Right lobe of liver (tissue), 6 donors: ENCODE measurements around the gene NPPB. TPM values are rescaled to one million over a fixed set of nuclear protein-coding genes. Genes with fewer than 3 reads are reported as not detected.

Experiments
- ATAC-seq, 4 donors: fragments of 200-7000 bp; cut with Tn5 transposase; one replicate each; pipeline ENCODE4 v1.9.1; 2020; ENCODE audit warnings: mild to moderate bottlenecking in 4 of 4, moderate library complexity in 4 of 4
- DNase-seq, 3 donors: peaks; one replicate each; pipeline ENCODE4 v3.0.0-alpha.2; 2020
- H3K27ac ChIP-seq, 3 donors: fragments of 200-600 bp; one replicate each; pipeline ENCODE4 v1.8.0; 2022
- H3K27me3 ChIP-seq, 2 donors: fragments of 200-600 bp; one replicate each; pipeline ENCODE4 v1.8.0; 2022
- H3K36me3 ChIP-seq, 4 donors: fragments of 200-600 bp; sonication (generic) in 1 of 4; one replicate each; pipeline versions ENCODE4 v1.5.1 to v1.8.0; 2017 to 2022; ENCODE audit warnings: control low read depth in 1 of 4
- H3K4me1 ChIP-seq, 4 donors: fragments of 200-600 bp; sonication (generic) in 1 of 4; one replicate each; pipeline versions ENCODE4 v1.5.1 to v1.8.0; 2017 to 2022; ENCODE audit warnings: control low read depth in 1 of 4
- H3K4me3 ChIP-seq, 3 donors: fragments of 200-600 bp; one replicate each; pipeline ENCODE4 v1.8.0; 2022
- H3K9me3 ChIP-seq, 4 donors: fragments of 200-600 bp; sonication (generic) in 1 of 4; one replicate each; pipeline versions ENCODE4 v1.5.1 to v1.8.0; 2017 to 2022; ENCODE audit warnings: control low read depth in 1 of 4
- POLR2A ChIP-seq: fragments of 450-650 bp; IDR thresholded peaks from one replicate; pipeline ENCODE4 v1.6.1; 2017; ENCODE audit warnings: antibody characterized with exemption, mild to moderate bottlenecking
- WGBS: methylation state at CpG from one replicate; pipeline ENCODE4 v1.1.6; 2018; ENCODE audit warnings: low coverage, low lambda C conversion rate; ENCODE audit not compliant: insufficient coverage; ENCODE audit errors: missing lambda C conversion rate; 5-methylcytosine and 5-hydroxymethylcytosine counted together
- intact Hi-C, 2 donors: fragments of 100-400 bp; cut with DNase I; formaldehyde crosslinking; loops; one replicate each; pipeline versions ENCODE4 v1.11.2 to v1.14.1; 2022
- total RNA-seq, 6 experiments: library from RNA; depleted of rRNA in 2 of 6; stranded (reverse); fragments of >200 nt in 2 of 6; fragmentation: NEBNext Ultra II Directional in 3 of 6; extraction: Animal tissue kit (Norgen Biotek cat#: 25700) in 3 of 6; gene quantifications; one replicate each; pipeline versions ENCODE4 v1.1.0 to v1.2.4, GENCODE V29; 2016 to 2023
- TF ChIP-seq, protein P1 (sequence below), 4 donors: fragments of 200-600 bp in 3 of 4; fragments of 450-650 bp in 1 of 4; IDR thresholded peaks; one replicate each; pipeline versions ENCODE4 v1.5.1 to v1.8.0; 2016 to 2022; ENCODE audit warnings: antibody characterized with exemption in 4 of 4, mild to moderate bottlenecking in 2 of 4
- donor health status: DM: no; HTN: yes; CAD: no.
- donor health status: DM: no; HTN: no; CAD: no.
- donor health status: DM: no; HTN: no; CAD: no.
- donor health status: DM: no; HTN: yes; CAD: no.
- donor health status: DM: no; HTN: yes; CAD: no.

Gene NPPB
- total RNA-seq, 6 experiments from 2014 or later: 0.44 TPM; not detected in 5

DNA sequence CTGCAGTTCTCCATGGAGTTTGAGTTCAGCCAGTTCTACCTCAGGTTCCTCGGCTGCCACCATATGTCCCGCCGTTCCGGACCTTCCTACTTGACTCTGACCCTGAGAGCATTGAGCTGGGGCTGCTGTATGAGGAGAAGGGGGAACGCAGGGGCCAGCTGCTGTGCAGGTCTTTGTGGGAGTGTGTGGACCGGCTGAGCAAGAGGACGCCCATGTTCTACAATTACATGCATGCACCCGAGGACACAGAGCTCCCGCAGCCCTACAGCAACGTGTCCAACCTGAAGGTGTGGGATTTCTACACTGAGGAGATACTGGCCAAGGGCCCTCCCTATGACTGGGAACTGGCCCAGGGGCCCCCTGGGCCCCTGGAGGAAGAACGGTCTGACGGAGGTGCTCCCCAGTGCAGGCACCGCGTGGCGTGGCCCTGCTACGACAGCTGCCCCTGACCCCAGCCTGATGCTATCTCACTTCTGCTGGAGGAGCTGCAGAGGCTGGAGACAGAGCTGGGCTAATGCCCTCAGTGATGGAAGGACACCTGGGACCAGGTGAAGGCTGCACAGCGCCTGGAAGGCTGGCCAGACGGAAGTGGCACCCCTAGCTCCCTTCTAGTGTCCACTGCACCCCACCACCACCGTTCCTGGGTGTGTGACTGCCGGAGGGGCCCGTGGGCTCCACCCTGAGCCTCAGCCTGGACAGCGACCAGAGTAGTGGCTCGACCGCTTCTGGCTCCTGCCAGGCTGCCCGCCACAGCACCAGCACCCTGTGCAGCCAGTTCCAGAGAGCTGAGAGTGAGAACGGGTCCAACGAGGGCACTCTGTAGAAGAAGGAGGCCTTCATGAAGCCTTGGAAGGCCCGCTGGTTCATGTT lies 20.8 kb upstream of the NPPB start:
- WGBS: 80% methylated on average over 2 of the region's 28 CpGs
- TF ChIP-seq, protein P1, sequence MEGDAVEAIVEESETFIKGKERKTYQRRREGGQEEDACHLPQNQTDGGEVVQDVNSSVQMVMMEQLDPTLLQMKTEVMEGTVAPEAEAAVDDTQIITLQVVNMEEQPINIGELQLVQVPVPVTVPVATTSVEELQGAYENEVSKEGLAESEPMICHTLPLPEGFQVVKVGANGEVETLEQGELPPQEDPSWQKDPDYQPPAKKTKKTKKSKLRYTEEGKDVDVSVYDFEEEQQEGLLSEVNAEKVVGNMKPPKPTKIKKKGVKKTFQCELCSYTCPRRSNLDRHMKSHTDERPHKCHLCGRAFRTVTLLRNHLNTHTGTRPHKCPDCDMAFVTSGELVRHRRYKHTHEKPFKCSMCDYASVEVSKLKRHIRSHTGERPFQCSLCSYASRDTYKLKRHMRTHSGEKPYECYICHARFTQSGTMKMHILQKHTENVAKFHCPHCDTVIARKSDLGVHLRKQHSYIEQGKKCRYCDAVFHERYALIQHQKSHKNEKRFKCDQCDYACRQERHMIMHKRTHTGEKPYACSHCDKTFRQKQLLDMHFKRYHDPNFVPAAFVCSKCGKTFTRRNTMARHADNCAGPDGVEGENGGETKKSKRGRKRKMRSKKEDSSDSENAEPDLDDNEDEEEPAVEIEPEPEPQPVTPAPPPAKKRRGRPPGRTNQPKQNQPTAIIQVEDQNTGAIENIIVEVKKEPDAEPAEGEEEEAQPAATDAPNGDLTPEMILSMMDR (IDR thresholded peaks at IDR 0.05): no peak
- no peak for TF ChIP-seq POLR2A
- Histone ChIP-seq H3K4me3 (no peak overlapping the region), H3K9me3 (no peaks in the 10 kb centered on the region), H3K36me3 (no peaks in the 10 kb centered on the region), H3K27me3 (no peaks in the 10 kb centered on the region), H3K4me1 (no peaks in the 10 kb centered on the region), H3K27ac (no peak overlapping the region)
- intact Hi-C loops: no loop called here
- ATAC-seq (no peak), DNase-seq (no peak)

DNA sequence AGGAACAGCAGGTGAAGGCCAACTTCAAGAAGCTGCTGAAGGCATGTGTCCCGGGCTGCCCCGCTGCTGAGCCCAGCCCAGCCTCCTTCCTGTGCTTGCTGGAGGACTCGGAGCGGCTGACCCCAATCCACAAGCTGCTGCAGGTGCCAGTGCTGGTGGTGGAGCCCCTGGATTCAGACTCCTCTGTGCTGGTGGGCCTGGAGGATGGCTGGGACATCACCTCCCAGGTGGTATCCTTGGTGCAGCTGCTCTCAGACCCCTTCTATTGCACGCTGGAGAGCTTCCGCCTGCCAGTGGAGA lies 20.1 kb upstream of the NPPB start:
- no peak for TF ChIP-seq POLR2A
- TF ChIP-seq, protein P1 (IDR thresholded peaks at IDR 0.05): no peak
- Histone ChIP-seq H3K36me3 (no peaks in the 10 kb centered on the region), H3K27me3 (no peaks in the 10 kb centered on the region), H3K4me3 (no peak overlapping the region), H3K9me3 (no peaks in the 10 kb centered on the region), H3K4me1 (no peaks in the 10 kb centered on the region), H3K27ac (no peak overlapping the region)
- intact Hi-C loops: no loop called here
- WGBS: no CpG with 5 or more reads among the region's 6 CpGs
- no peak for ATAC-seq
- DNase-seq: no peak

DNA sequence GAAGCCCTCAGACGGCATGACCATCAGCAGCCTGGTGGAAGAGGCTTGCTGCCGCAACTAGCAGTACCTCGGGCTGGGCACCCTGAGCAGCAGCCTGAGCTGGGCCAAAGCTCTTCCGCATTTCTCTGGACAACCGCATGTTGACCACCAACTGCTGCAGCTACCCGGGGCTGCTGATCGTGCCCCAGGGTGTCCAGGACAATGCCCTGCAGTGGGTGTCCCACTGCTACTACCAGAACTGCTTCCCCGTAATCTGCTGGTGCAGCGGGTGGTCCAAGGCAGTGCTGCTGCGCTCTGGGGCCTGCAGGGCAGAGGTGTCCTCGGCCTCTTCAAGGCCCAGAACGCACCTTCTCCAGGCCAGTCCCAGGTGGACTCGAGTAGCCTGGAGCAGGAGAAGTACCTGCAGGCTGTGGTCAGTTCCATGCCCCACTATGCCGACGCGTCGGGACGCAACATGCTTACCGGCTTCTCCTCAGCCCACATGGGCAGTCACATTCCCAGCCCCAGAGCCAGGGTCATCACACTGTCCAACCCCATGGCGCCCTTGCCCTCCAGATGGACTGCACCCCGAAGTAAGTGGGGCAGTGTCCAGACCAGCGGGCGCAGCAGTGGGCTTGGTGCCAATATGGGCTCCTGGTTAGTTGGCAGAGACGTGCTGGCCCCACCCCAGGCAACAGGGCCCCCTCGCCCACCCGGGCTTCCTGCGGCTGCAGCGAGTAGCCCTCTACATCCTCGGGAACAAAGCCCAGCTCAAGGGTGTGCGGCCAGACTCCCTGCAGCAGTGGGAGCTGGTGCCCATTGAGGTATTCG lies 19.5 kb upstream of the NPPB start:
- intact Hi-C loops: no loop called here
- ATAC-seq (no peak), DNase-seq (no peak)
- no peaks in the 10 kb centered on the region for H3K4me1 ChIP-seq
- TF ChIP-seq, protein P1 (IDR thresholded peaks at IDR 0.05): no peak
- TF ChIP-seq POLR2A: no peak
- no peak overlapping the region for H3K4me3 ChIP-seq
- H3K9me3 ChIP-seq: no peaks in the 10 kb centered on the region
- whole genome bisulfite sequencing: 96% methylated on average over 4 of the region's 31 CpGs
- no peaks in the 10 kb centered on the region for H3K36me3 ChIP-seq
- H3K27me3 ChIP-seq: no peaks in the 10 kb centered on the region
- no peak overlapping the region for H3K27ac ChIP-seq

DNA sequence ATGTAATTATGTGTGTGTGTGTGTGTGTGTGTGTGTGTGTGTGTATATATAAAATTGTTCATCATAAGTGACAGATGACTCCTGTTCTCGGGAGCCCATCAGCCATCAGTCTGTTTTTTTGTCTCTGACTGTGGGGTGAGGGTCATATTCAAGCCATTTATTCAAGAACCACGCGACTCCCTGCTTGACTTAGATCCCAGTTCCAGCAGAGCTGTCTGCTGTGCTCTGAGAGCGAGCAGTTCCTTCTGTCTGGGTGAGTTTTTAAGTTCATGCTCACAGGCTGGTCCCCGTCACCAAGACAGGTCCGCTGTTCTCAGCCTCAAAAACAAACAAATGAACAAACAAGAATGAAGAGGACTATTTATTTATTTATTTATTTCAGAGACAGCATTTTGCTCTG lies 18.3 kb upstream of the NPPB start:
- TF ChIP-seq, protein P1 (IDR thresholded peaks at IDR 0.05): no peak
- TF ChIP-seq POLR2A: no peak
- no peak overlapping the region for H3K4me3 ChIP-seq
- intact Hi-C loops: no loop called here
- ATAC-seq (no peak), DNase-seq (no peak)
- H3K27ac ChIP-seq: no peak overlapping the region
- no peaks in the 10 kb centered on the region for H3K27me3 ChIP-seq
- H3K36me3 ChIP-seq: no peaks in the 10 kb centered on the region
- H3K4me1 ChIP-seq: no peaks in the 10 kb centered on the region
- 71% methylated on average over 3 of the region's 6 CpGs for WGBS
- H3K9me3 ChIP-seq: no peaks in the 10 kb centered on the region
